HuH-7 (cell line): ENCODE data around the gene ZCCHC3.
"Not testable (repeated sequence)": the region's sequence is repeated elsewhere in the genome, so short reads cannot be mapped to it uniquely, and the experiment has no call there.

Experiments used
- DNase-seq: peaks from one replicate; pipeline ENCODE4 v3.0.0; 2011; ENCODE audit warnings: low spot score

Gene ZCCHC3

GRCh38 chr20:297098-297924 is at the start of gene ZCCHC3:
ZCCHC3 (plus strand) TSS chr20:297570; CDS start chr20:297587, 17 bp downstream.
- DNase-seq = peak; percentile 95

- no peak for DNase-seq
Measured at GRCh38 chr20:251354-251753, 46.0 kb upstream of the ZCCHC3 start.

- no peak for DNase-seq
Measured at GRCh38 chr20:252801-253200, 44.6 kb upstream of the ZCCHC3 start.

GRCh38 chr20:253447-253846 is 43.9 kb upstream of the ZCCHC3 start:
- not testable (repeated sequence) for DNase-seq

GRCh38 chr20:257419-257818 is 40.0 kb upstream of the ZCCHC3 start, which contains the start of gene DEFB132:
DEFB132 (plus strand) TSS chr20:257724; CDS start chr20:257779, 55 bp downstream.
- no peak for DNase-seq

GRCh38 chr20:258269-258858 is 39.0 kb upstream of the ZCCHC3 start:
- DNase-seq = no peak

- DNase-seq = peak; percentile 55
Measured at GRCh38 chr20:258963-259362, 38.4 kb upstream of the ZCCHC3 start.

- DNase-seq = no peak
Measured at GRCh38 chr20:259981-260380, 37.4 kb upstream of the ZCCHC3 start.

- no peak for DNase-seq
Measured at GRCh38 chr20:263701-264100, 33.7 kb upstream of the ZCCHC3 start.

GRCh38 chr20:266596-267562 is 30.5 kb upstream of the ZCCHC3 start:
- DNase-seq = peak; percentile 97

- no peak for DNase-seq
Measured at GRCh38 chr20:270517-270916, 26.9 kb upstream of the ZCCHC3 start.

GRCh38 chr20:271069-271468 is 26.3 kb upstream of the ZCCHC3 start:
- no peak for DNase-seq

GRCh38 chr20:271528-271927 is 25.8 kb upstream of the ZCCHC3 start:
- no peak for DNase-seq

- no peak for DNase-seq
Measured at GRCh38 chr20:272718-273117, 24.7 kb upstream of the ZCCHC3 start.

- no peak for DNase-seq
Measured at GRCh38 chr20:273884-274283, 23.5 kb upstream of the ZCCHC3 start.

GRCh38 chr20:275791-276190 is 21.6 kb upstream of the ZCCHC3 start:
- no peak for DNase-seq

- DNase-seq = no peak
Measured at GRCh38 chr20:276620-277495, 20.5 kb upstream of the ZCCHC3 start.

GRCh38 chr20:277496-277781 is 19.9 kb upstream of the ZCCHC3 start:
- DNase-seq = no peak

- no peak for DNase-seq
Measured at GRCh38 chr20:278181-278580, 19.2 kb upstream of the ZCCHC3 start.

- no peak for DNase-seq
Measured at GRCh38 chr20:278607-279571, 18.5 kb upstream of the ZCCHC3 start.
